HPDE6-E6E7 (cell line): ENCODE results near the gene NPRL2.

Experiments
- DNase-seq: peaks from one replicate; pipeline ENCODE4 v3.0.0; 2011; ENCODE audit warnings: missing footprints; ENCODE audit errors: extremely low spot score

NPRL2 gene

DNA sequence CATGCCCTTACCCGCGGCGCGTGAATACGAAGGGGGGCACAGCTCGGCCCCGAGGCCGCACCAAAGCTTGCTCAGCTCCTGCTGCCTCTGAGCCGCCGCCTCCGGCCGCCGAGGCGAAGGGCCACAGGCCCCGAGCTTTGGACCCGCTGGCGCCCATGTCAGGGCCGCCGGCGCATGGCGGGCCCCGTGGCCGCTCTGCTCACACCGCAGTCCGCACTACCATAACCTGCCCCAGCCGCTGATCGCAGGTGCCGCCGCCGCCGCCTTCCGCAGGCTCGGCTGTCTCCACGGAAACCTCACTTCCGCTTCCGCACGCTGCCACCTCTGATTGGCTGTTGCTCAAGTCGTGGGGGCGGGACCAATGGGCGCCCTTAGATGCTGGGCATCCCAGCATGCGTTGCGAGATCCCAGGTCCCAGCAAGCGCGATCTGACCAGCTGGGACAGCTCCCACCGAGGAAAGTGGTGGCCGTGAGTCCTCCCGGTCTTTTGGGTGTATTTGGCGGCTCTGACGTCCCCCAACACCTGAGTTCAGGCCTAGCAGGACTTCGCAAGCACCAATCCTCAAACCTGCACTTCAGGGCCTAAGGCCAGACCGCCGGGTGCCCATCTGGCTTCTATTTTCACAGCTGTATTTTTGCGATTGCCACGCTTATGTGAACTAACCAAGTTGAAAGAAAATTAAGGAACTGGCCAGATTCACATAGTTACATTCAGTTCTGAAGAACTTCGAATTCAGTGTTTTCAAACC, 22.5 kb downstream of the NPRL2 start, which contains the start of gene TUSC2:
TSS of gene TUSC2 (minus strand) at position 281 of the 749 bp plus-strand sequence. CDS start at position 157, 124 bp downstream.
- peak; percentile 67 for DNase-seq

DNA sequence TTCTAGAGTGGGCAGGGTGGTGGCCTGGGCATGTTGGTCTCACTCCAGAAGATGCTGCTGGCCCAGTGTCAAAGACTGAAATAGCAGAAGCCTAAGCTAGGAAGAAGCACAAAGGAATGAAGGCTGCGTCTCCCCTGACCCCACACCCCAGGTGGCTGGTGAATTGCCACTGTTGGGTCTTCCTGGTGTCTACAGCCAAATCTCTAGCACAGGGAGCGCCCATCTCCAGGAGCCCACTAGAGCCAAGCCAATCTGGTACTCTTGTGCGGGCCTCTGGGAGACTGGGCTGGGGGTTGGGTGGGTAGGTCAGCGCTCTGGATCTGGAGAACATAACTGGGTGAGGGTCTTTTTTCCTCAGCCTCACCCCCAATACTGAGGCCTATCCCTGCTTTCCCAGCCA, 23.4 kb downstream of the NPRL2 start:
- DNase-seq, result no peak

DNA sequence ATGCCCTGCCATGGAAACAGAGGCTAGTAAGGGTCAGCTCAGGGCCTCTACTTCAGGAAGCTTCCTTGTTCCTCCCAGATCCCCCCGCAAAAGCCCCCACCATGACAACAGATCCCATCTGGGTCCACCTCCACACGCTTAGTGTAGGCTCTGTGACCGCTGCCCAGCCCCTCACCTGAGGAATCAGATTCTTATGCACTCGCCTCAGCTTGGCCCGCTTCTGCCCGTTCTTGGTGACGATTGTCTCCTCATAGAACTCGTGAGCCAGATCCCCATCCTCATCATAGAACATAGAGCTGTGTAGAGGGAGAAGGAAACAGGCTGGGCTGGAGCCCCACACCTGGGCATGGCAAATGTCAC, 24.4 kb downstream of the NPRL2 start:
- DNase-seq, result no peak

DNA sequence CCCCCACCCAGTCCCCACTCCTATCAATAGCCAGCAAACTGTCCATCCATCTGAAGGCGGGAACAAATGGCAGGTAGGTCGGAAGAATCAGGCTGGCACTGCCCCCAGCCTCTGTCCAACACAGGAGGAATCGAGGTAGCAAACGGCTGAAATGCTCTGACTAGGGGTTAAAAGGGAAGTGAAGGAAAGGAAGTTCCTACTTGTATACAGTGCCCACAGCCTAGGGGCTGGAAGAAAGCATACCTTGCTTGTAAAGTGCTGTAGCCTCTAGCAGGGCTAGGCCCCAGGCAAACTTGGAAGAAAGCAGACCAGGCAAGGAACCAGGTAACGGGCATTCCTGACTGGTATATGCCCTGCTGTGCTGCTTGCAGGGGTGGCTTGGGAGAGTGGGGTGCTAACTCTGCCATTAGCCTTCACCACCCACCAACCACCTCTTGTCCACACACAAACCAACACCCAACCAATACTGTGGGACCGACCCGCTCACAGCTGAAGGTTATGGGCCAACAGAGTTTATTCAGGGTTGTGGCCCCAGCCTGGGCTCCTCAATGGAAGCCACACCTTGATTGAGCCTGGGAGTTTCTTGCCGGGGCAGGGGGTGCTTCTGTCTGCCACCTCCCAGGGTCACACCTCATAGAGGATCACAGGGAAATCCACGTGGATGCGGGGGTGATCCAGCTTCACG, 24.9 kb downstream of the NPRL2 start:
- no peak for DNase-seq

DNA sequence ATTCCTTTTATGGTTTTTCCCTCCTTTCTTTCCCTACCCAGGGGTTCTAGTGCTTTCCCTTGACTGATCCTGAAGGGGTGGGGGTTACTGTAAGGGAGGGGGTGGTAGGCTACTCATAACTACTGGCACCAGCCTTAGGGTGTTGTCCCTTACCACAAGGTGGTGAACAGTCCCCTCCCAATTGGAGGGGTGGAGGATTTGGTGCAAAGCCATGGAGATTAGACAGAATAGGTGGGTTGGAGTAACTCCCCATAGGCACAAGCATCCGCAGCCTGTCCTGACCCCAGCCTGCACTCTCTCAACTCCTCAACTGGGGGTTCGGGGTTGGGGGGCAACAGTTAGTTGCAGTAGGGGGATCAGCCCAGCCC, 25.5 kb downstream of the NPRL2 start:
- DNase-seq, result no peak

DNA sequence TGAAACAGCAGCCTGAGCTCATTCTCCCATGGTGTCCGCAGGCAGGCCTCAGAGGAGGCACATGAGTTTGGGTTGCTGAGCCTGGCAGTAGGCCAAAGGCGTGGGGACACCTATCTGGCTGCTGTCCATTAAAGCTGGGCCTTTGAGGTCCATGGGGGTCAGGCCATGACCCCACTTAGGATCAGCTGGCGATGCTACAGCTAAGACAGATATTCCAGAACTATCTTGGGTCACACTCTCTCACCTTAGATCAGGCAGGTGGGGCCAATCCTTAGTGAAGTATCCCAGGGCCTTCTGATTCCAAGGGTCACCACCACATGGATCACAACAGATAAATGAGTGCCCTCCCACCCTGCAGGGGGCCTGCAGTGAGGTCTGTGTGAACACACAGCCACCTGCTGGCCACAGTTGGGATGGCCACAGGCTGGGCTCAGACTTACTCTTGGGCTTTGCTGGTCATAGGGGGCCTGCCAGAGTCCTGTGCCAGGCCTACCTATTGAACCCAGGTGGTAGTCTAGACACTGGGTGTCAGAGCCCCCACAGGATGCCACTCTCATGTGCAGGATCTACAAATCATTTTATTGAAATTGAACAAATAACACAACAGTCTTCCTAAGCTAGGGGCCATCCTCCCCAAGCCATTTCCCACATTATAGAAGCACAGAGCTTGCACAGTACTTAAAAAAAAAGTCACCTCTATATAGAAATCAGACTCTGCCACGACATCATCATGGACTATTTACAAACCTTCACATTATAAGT, 26.0 kb downstream of the NPRL2 start:
- DNase-seq, result no peak

DNA sequence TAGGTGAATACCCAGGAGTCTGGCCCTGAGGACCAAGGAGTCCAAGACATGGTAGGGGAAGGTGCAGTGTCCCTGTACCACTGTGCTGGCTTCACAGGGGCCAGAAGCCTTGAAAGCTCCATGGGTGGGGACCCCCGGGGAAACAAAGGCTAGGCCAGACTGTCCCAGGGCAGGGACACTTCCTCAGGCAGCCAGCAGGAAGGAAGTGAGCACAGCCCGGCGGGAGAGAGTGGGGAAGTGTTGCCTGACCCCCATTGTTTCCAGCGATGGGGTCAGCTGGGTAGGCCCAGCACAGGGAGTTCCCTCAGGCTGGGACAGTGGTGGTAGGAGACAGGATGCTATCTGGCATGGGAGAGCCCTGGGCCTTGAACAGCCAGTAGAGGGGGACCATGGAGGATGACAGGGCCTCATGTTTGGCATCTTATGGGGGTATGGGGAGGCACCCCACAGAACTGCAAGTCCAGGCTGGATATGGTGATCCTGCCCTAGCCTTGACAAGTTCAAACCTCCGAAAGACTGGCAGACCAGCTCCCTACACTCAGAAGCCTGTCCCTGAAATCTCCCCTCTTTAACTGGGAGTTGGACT, 26.9 kb downstream of the NPRL2 start:
- DNase-seq, result no peak

DNA sequence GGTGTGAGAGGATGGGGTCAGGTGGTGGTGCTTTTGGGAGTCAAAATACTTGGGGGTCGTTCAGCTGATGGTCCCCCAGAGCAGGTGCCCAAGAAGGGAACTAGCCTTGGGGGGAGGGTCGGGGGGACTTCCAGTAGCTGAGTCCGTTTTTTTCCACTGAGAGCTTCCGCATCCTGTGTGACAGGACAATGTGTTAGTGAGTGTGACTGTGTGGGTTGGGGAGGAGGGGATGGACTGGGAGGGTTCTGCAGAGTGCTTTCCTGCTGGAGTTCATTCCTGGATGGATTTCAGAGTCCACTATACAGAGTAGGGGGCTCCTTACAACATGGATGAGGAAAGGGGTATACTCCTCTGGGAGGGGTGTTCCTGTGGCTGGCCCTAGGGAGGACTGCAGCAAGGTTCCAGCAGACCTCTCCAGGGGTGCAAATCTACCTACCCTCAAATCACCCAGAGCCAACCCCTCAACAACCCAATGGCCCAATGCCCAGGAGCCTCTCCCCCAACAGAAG, 27.4 kb downstream of the NPRL2 start:
- DNase-seq, result no peak

DNA sequence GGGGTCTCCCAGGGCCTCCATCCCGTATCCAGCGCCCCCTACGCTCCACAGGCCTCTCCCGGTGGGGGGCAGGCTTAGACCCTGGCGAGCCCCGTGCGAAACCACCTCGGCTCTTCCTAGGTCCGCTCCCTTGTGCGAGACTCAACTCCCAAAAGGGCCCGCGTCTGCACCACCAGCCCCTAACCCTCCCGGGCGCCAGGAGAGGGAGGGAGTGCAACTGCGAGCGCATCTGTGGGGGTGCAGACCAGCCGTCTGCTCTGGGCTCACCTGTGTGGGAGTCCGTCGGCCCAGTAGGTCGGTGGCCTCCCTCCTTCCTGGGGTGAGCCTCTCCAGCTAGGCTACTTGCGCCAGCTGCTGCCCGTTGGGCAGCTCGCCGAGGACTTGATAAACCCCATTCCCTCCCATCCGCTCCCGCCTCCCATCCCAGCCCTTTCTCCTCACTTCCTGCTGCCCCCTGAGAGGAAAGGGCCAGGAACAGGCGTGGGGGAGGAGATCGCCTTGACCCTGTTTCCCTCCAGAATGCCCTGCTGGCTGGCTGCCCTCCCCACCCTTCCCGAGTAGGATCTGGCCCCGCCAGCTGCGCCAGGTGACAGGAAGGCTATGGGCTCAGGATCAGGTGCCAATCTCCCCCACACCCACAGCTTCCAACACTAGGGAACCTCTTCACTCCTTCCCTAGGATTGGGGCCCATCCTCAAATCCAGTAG, 28.0 kb downstream of the NPRL2 start, which contains the start of gene HYAL2:
TSS of gene HYAL2 (minus strand) at position 360 of the 706 bp plus-strand sequence. CDS start 2,256 bp downstream, outside the sequence.
- no peak for DNase-seq

DNA sequence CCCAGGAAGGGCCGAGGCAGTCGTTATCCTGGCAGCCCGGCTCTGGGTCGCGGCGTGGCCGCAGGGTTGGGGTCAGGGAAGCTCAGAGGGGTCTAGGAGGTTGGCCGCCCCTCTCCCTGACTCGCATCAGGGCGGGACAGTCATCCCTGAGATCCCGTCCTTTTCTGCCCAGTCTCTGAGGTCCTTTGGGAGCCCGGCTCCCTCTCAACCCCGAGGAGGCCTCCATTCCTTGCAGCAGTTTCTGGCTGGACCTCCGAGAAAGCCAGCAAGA, 28.5 kb downstream of the NPRL2 start:
- DNase-seq, result no peak

DNA sequence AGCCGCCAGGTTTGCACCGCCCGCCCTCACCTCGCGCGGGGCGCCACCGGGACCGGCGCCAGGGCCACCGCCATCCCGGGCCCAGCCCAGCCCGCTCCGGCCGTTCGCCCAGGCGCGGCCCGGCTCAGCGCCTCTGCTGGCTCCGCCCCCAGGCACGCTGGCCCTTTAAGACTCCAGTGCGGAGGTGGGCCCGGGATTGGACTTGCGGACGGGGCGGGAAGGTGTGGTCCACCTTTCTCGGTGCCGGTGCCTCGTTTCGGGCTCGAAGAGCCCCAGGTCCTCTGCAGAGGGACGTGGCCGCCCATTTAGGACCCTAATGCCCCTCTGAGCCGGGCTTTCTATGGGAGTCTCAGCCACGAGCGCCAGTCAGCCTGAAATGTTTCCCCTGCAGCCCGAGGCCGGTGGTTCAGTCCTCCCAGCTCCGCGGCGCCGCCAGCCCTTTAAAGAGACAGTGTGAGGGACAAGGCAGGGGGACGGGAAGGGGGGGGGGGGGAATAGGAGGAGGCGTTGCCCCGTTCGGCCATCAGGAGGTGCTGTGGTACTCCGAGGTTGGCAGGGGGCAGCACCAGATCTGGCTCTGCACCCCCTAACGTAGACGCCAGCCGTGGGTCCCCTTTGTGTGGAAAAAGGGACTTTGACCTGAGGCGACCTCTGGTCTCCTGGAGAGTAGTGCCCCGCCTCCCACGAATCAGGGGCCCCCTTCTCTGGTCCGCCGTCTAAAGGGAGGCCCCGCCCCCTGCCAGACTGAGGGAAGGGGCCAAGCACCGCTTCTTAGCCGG, 29.1 kb downstream of the NPRL2 start:
- DNase-seq, result peak; percentile 56

DNA sequence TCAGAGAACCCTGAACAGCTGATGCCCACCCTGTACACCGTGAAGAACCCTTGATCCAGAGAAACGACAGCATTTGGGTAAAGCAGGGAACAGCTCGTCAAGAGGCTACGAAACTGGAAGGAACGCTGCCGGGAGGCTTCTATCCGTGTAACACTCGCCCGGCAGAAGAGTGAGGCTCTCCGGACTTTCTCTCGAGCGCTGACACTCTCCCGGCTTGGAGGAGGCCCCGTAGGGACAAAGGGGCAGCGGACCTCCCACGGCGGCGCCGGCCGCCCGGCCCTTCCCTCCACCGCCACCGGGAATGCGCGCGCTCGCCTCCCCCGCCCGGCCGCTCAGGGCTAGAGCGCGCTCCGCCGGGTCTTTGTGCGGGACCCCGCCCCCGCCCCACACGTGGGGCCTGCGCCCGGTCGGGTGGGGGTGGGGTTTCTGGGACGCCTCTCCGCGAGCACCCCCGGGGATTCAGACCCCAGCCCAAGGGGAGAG, 29.7 kb downstream of the NPRL2 start:
- no peak for DNase-seq

DNA sequence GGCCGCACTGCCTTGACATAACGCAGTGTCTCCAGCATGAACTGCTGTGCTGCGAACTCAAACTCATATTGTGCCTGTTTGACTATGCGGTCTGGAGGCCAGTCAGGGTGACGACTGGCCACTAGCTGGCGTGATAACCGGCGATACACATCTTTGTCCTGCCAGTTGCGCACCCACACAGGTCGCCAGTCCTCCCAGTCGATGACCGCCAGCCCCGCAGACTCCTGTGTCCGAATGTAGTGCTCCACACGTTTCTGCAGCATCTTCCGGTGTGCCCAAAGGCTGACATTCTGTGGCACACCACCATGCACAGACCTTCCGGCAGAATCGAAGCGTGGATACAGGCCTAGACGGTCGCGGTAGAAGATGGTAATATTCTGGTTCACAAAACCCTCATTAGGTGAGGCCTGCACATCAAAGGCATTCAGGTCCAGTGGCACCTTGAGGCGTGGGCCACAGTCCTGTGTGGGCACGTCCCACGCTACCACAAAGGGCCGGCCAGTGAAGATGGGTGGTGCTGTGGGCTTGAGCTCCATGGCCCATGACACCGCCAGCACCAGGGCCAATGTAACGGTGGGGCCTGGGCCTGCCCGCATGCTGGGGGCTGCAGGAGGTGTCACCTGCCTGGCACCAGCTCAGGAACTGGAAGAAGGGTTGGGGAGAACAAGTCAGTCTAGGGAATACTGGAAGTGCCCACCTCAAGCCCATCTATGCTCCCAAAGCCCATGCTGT, 30.5 kb downstream of the NPRL2 start:
- DNase-seq, result no peak

DNA sequence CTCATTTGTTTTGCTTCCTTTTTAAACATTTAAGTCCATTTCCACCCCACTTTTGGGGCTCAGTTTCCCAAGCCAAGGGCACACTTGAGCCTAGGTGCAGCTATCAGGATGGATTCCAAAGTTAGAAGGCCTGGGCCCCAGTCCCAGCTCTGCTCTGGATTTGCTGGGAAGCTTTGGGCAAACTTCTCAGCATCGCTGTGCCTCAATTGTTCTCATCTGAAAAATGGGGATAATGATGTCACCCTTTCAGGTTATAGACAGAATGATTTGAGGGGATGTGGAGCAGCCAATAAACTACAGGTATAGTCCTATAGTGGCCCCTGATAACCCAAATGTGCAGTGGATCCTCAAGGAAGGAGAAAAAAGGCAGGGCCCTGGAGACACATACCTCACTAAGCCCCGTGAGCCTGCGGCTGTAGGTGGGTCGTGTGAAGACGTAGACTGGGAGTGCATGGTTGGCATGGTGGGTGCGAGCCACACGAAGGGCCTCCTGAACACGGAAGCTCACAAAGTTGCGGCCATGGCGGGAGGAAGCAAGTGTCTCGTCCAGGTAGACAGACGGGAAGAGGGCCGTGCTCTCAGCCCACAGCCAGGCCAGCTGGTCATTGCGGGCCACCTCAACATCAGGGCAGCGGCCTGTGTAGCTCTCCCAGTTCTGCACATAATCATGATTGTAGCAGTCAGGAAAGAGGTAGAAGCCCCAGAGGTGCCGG, 31.2 kb downstream of the NPRL2 start:
- DNase-seq, result no peak

DNA sequence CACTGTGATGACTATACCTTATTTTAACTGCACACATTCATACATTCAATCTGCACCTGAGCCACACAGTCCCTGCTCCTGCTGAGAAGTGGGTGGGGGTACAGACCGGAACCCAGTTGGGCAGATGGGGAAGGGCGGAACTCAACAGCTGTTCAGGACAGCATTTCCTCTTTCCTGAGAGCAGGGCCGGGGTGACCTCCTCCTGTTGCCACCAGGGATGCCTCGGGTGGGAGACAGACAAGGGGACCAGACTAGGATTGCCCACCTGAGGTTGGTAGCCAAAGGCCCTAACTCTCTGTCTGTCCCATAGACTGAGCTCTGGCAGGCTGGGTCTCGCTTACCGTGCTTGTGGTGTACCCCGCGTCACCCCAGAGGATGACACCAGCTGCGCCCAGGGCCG, 32.0 kb downstream of the NPRL2 start:
- DNase-seq, result no peak

DNA sequence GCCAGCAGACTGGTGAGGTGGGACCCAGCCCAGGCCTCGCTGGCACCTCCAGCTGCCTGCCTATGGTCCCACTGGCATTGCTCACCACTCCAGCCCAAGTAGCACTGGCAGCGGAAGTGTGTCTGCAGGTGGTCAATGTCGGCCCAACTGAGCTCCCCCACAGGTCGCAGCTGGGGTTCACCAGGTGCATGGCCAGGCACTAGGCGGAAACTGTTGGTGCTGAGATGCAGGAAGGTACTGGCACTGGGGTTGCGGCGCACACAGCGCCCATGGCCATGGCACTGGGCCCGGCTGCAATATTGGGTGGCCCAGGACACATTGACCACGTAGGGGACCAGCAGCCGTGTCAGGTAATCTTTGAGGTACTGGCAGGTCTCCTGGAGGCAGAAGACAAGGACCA, 32.4 kb downstream of the NPRL2 start:
- DNase-seq, result no peak

DNA sequence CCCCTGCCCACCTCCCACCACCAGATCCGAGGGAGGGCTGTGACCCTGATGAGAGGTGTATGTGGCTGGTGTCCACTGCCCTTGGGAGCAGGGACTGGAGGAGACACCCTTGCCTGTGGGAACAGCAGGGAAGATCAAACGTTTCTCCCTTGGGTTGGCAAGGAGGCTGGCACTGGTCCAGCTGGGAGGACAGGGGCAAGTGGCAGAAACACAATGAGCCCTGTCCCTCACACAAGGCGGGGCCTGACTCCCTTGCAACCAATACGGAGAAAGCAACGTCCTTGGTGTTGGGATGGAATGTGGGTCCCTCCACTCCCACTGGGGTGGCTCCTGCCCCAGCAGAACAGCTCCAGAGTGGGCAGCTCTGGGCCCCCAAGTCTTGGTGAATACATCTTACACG, 33.3 kb downstream of the NPRL2 start:
- DNase-seq, result no peak

DNA sequence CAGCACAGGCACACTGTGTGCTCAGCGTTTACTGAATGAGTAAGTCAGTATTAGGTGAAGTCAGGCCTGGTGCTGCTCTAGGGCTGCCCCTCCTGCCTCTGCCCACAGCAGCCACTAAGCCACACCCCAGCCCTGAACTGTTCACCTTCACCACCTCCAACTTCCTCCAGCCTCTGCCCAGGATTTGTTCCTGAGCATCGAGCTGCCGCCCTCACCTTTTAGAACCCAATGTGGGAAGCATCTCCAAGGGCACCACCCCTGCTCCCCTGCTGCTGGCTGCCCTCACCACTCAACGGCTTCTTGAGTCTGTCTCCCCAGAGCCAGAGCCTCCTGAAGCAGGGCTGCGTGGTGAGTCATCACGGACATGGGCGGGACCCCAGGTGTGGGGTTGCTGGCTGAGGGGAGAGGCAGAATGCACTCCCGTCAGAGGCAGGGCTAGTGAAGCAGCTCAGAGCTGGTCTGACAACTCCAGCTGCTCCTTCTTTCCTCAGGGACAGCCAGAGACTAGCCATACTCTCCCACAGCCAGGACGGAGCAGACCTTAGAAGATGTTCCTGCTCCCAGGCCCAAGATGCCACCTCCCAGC, 33.8 kb downstream of the NPRL2 start:
- peak; percentile 71 for DNase-seq

DNA sequence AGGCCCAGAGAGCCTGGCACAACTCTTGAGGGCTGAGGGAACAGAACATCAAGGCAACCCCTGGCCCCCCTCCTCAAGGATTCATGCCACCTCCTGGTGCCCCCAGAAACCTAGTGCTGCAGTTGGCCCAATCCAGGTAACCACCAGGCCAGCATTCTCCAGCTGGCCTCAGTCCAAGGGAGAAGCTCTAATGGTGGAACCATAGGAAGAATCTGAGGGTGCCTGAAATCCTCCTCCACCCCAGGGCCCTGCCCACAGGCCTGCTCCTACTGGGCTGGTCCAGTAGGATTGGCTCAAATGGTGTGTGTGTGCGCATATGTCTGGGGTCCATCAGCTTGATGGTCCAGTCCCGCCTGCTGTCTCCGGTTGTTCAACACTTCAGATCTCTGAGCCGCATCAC, 35.8 kb downstream of the NPRL2 start:
- DNase-seq, result no peak
